Stimulated activated memory B cell treated with anti-CD40 and anti-IgM and Interleukin-4, amounts not matched to agents 10 μg/mL and 1 μg/mL and 100 μg/mL, for 72 hours (primary cell): ENCODE measurements around the gene IDI1.
A peak's percentile ranks its signal among the peaks of the same experiment; 100 is the strongest.
"Not testable (repeated sequence)": the region's sequence is repeated elsewhere in the genome, so short reads cannot be mapped to it uniquely, and the experiment has no call there.

ENCODE experiments used
- ATAC-seq: fragments of 150-1000 bp; cut with Tn5 transposase; 2 replicates; pipeline ENCODE4 v1.10.0; 2021
- H3K27ac Mint-ChIP-seq: one replicate; pipeline ENCODE4 v1.8.0; 2022; ENCODE audit warnings: mild to moderate bottlenecking, mixed read lengths
- H3K27me3 Mint-ChIP-seq: one replicate; pipeline ENCODE4 v1.8.0; 2022; ENCODE audit warnings: mixed read lengths
- H3K36me3 Mint-ChIP-seq: one replicate; pipeline ENCODE4 v1.8.0; 2022; ENCODE audit warnings: mixed read lengths
- H3K4me1 Mint-ChIP-seq: one replicate; pipeline ENCODE4 v1.8.0; 2022; ENCODE audit warnings: mixed read lengths
- H3K4me3 Mint-ChIP-seq: one replicate; pipeline ENCODE4 v1.8.0; 2022; ENCODE audit warnings: mild to moderate bottlenecking, moderate library complexity, mixed read lengths
- H3K9me3 Mint-ChIP-seq: one replicate; pipeline ENCODE4 v1.8.0; 2022; ENCODE audit warnings: mixed read lengths

Gene IDI1

DNA sequence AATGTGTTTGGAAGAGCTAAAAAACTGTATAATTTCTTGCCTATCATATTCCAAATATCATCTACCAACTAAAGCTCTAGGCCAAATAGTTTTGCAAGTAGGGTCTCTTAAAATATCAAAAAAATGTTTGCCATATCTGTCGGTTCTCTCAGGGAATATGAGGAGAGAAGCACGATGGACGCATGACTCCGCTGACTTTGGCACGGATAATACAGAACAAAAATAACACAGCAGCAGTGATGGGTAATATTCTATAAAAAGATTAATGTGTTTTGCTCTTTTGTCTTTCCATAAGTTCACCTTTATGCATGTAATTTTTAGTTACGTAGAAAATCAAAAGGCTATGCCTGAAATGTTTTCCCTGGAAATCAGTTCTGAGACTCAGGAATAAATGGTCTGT, 22.3 kb downstream of the IDI1 start:
- no peaks in the 10 kb centered on the region for H3K27me3 Mint-ChIP-seq
- peaks cover 8% of the 10 kb centered on the region for H3K36me3 Mint-ChIP-seq
- no peaks in the 10 kb centered on the region for H3K9me3 Mint-ChIP-seq
- no peak overlapping the region for H3K4me3 Mint-ChIP-seq
- no peaks in the 10 kb centered on the region for H3K4me1 Mint-ChIP-seq
- no peak overlapping the region for H3K27ac Mint-ChIP-seq
- no peak for ATAC-seq

DNA sequence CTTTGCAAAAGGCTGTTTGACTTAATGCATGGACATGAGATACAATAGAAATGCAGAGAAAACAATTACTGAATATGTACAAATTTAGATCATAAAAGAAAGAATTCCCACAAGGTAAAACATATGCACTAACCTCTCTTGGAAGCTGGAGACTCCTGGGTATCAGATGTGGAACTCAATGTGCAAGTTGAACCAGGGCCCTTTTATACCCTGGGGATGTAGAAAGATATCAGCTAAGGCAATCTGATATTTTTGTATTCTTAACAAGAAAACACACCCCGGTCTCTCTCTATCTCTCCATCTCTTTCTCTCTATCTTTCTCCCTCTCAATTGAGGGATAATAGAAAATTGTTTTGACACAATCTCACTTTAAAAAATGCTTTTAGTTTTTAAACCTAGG, 23.2 kb downstream of the IDI1 start, which contains the start of gene IDI2:
TSS of gene IDI2 (minus strand) at position 177 of the 400 bp plus-strand sequence. CDS start 1,136 bp downstream, outside the sequence.
- Mint-ChIP-seq H3K4me3 (no peak within 1 kb of the TSS), H3K9me3 (no peaks in the 10 kb centered on the region), H3K27ac (no peak within 1 kb of the TSS), H3K36me3 (peaks cover 11% of the 10 kb centered on the region), H3K27me3 (no peaks in the 10 kb centered on the region), H3K4me1 (no peaks in the 10 kb centered on the region)
- ATAC-seq = no peak

DNA sequence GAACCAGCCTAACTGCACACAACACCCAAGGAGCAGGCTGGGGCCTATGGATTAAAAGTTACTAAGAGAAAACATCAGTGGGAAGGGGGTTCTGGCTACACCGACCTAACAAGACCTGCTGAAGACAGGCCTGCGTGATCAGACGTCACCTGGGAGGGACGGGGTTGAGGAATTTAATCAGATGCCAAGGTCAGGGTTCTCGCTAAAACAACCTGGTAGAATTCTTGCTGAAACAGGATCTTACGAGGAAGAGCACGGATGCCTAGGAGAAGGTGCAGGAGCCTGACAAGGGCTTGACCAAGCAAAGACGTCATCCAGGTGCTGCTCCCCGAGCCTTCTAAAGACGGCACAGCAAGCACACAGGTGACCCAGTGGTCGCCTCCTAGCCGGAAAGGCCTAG, 24.8 kb downstream of the IDI1 start:
- no peak for ATAC-seq
- Mint-ChIP-seq H3K27me3 (no peaks in the 10 kb centered on the region), H3K4me1 (no peaks in the 10 kb centered on the region), H3K27ac (no peak overlapping the region), H3K36me3 (peaks cover 27% of the 10 kb centered on the region), H3K4me3 (no peak overlapping the region), H3K9me3 (no peaks in the 10 kb centered on the region)

DNA sequence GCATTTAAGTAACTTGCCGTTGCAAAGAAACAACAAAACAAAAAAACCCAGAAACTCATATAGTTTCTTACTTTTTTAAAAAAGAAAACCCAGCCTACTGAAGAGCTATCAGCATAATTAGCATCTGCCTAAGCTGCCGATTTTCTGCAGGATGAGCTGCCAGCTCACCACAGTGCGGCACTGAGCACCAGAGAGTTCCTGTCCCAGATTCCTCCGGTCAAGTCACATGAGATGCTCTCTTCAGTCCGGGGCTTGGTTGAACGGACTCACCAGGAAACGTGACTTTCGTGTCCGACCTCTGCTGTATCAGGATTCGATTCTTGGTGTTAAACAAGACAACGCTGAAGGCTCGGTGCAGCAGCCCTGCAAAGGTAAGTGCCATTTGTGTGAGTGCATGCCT, 26.5 kb downstream of the IDI1 start:
- no peaks in the 10 kb centered on the region for H3K9me3 Mint-ChIP-seq

DNA sequence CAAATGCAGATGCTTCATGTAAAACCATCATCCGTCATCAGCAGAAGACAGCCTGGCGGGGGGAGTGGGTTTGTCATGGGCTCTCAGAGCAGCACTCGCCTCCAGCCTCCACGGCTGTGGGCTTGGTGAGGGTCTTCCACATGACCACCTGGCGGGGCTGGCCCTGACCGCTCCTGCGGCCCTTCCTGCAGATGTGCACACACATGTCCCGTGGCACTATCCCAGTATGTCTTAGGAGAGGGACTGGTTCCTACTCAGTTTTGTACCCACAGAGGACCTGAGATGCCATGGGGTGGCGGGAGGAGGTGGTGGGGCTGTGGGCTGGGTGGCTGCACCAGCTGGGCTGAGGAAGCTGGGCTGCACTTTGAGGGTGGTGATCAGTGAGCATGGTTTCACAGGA, 28.0 kb downstream of the IDI1 start:
- H3K27ac Mint-ChIP-seq = no peak overlapping the region
- no peaks in the 10 kb centered on the region for H3K4me1 Mint-ChIP-seq
- H3K27me3 Mint-ChIP-seq = no peaks in the 10 kb centered on the region
- no peak overlapping the region for H3K4me3 Mint-ChIP-seq
- H3K9me3 Mint-ChIP-seq = no peaks in the 10 kb centered on the region
- H3K36me3 Mint-ChIP-seq = peaks cover 52% of the 10 kb centered on the region
- ATAC-seq = no peak

More for the DNA sequence above, 26.5 kb downstream of the IDI1 start:
- Mint-ChIP-seq H3K4me1 (no peaks in the 10 kb centered on the region), H3K27ac (no peak overlapping the region), H3K4me3 (no peak overlapping the region), H3K36me3 (peaks cover 37% of the 10 kb centered on the region), H3K27me3 (no peaks in the 10 kb centered on the region)
- no peak for ATAC-seq

DNA sequence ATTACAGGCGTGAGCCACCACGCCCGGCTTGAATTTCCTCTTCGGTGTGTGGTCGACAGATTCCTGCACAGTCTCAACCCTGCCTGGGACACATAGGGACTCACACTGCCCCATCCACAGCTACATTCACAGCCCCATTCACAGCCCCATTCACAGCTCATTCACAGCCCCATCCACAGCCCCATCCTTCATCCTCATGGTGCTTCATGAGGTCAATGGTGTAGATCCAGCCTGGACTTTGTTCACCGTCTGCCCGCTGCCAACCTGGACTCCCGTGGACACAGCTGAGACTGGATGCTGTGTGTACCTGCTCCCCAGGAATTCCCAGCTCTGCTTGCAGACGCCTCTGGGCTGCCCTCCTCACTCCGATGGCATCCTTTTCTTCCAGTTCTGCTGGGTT, 28.5 kb downstream of the IDI1 start:
- no peak for ATAC-seq
- H3K27ac Mint-ChIP-seq = no peak overlapping the region
- no peaks in the 10 kb centered on the region for H3K27me3 Mint-ChIP-seq
- no peak overlapping the region for H3K4me3 Mint-ChIP-seq
- H3K9me3 Mint-ChIP-seq = no peaks in the 10 kb centered on the region
- H3K36me3 Mint-ChIP-seq = peaks cover 56% of the 10 kb centered on the region
- H3K4me1 Mint-ChIP-seq = no peaks in the 10 kb centered on the region

DNA sequence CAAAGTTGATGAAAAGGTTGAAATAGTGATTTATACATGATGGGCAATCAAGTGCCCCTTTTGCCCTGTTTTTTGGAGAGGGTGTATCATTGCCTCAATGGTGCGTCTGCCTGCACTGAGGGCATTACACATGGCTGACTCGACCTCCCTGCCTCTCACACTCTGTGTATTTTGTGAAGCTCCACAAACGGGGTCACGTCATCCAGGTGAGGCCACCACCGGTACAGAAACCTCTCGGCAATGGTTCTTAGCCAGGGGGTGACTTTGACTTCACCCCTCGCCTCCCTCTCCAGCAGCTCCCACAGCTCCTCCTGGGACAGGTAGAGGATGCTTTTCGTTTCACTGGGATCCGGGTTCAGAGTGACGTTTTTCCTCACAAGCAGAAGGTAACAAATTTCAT, 29.6 kb downstream of the IDI1 start:
- H3K36me3 Mint-ChIP-seq = peaks cover 58% of the 10 kb centered on the region
- H3K27ac Mint-ChIP-seq = no peak overlapping the region

DNA sequence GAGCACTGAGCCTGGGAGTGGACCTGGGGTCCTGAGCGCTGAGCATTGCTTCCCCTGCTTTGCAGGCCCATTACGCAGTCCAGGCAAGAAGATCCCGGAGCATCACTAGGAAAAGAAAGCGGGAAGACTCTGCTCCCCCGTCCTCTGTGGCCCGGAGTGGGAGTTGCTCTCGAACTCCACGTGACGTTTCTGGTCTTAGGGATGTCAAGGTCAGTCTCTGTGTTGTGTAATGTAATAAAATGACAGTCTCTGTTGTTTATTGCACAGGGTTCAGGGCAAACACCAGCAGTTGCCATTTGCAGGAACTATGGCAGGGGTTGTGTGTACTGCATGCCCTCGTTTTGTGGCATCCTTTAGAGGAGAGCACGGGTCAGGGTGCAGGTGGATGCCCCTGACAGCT, 33.2 kb downstream of the IDI1 start:
- Mint-ChIP-seq H3K36me3 (peaks cover 84% of the 10 kb centered on the region), H3K27ac (no peak overlapping the region), H3K4me3 (no peak overlapping the region), H3K27me3 (no peaks in the 10 kb centered on the region), H3K4me1 (no peaks in the 10 kb centered on the region), H3K9me3 (no peaks in the 10 kb centered on the region)
- no peak for ATAC-seq

More for the DNA sequence above, 29.6 kb downstream of the IDI1 start:
- Mint-ChIP-seq H3K4me1 (no peaks in the 10 kb centered on the region), H3K9me3 (no peaks in the 10 kb centered on the region), H3K27me3 (no peaks in the 10 kb centered on the region), H3K4me3 (no peak overlapping the region)
- ATAC-seq = no peak

DNA sequence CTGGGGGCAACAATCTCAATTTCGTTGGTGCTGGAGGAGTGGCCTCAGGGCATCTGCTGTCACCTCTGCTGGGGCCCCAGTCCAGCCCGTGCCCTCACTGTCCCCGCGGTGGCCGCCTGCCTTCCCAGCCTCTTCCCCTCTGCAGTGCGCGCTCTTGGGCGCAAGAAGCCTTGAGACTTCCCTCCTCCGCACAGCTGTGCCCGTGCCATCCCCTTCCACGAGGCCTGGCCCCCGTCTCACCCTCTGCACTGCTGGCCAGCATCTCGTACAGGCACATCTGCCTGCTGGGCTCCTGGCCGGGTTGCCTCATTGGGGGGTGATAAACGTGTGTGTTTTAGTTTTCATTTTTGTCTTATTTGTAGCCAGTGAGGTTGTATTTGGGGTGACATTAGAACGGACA, 37.2 kb downstream of the IDI1 start:
- Mint-ChIP-seq H3K4me1 (no peaks in the 10 kb centered on the region), H3K4me3 (no peak overlapping the region), H3K36me3 (peaks cover 85% of the 10 kb centered on the region), H3K27me3 (no peaks in the 10 kb centered on the region), H3K27ac (no peak overlapping the region), H3K9me3 (no peaks in the 10 kb centered on the region)
- no peak for ATAC-seq

DNA sequence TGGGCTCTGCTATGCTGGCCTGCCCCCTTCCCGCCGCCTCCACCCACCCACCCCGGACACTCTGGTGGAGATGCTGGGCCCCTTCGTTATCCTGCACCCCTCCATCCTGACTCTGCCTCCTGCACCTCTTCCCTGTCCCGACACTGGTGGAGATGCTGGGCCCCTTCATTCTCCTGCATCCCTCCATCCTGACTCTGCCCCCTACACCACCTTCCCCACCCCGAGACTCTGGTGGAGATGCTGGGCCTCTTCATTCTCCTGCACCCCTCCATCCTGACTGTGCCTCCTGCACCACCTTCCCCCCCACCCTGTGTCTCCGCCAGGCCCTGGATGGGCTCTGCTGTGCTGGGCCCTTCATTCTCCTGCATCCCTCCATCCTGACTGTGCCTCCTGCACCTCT, 38.2 kb downstream of the IDI1 start:
- peak overlapping the region; percentile 1 for H3K4me3 Mint-ChIP-seq
- H3K4me1 Mint-ChIP-seq = no peaks in the 10 kb centered on the region
- H3K27me3 Mint-ChIP-seq = no peaks in the 10 kb centered on the region
- peaks cover 84% of the 10 kb centered on the region for H3K36me3 Mint-ChIP-seq
- ATAC-seq = no peak
- H3K27ac Mint-ChIP-seq = no peak overlapping the region
- H3K9me3 Mint-ChIP-seq = no peaks in the 10 kb centered on the region

DNA sequence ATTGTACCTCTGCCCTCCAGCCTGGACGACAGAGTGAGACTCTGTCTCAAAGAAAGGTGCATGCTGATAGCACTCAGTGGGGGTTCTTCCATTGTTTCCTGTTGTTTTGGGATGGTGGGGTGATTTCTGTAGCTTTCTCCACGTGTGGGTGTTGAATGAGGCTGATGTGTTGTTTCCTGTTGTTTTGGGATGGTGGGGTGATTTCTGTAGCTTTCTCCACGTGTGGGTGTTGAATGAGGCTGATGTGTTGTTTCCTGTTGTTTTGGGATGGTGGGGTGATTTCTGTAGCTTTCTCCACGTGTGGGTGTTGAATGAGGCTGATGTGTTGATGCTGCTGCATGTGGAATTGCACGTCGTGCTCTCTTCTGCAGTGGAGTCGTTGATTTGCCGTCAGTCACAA, 39.0 kb downstream of the IDI1 start:
- H3K27me3 Mint-ChIP-seq, H3K4me1 Mint-ChIP-seq, H3K4me3 Mint-ChIP-seq, H3K27ac Mint-ChIP-seq, H3K9me3 Mint-ChIP-seq, ATAC-seq: not testable (repeated sequence)
- H3K36me3 Mint-ChIP-seq = peaks cover 89% of the 10 kb centered on the region

DNA sequence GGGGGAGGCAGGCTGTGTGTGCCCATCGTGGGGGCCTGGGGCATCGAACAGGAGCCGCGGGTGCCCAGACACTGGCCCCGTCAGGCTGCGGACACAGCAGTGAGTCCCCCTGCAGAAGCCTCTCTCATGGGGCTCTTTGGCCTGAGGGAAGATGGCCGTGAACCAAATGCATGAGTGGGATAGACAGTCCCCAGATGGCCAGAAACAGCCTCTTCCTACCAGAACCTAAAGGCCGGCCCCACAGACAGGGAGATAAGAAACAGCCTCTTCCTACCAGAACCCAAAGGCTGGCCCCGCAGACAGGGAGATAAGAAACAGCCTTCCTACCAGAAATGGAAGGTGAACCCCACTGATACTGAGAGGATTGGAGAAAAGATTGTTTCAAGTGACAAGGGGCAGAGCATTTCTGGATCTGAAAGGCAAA, 39.8 kb downstream of the IDI1 start:
- ATAC-seq = no peak
- Mint-ChIP-seq H3K4me3 (no peak overlapping the region), H3K9me3 (no peaks in the 10 kb centered on the region), H3K36me3 (peaks cover 88% of the 10 kb centered on the region), H3K27ac (no peak overlapping the region), H3K27me3 (no peaks in the 10 kb centered on the region), H3K4me1 (no peaks in the 10 kb centered on the region)

DNA sequence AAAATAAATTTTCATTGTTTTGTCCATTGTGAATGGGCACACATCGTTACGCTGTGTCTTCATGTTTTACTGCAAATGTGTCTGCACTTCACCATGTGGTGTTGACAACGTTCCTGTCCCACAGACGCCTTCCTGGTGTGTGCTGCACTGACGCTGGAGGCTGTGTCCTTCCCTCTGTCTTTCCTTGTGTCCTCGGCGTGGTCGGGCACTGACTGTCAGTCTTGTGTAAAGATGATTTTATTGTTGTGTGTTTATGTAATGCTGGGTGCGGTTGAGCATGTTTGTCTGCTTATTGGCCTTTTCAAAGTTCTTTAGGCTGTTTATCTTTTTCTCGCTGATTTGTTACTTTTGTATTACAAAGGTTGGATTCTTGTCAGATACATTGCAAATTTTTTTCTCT, 41.3 kb downstream of the IDI1 start:
- Mint-ChIP-seq H3K36me3 (peaks cover 91% of the 10 kb centered on the region), H3K9me3 (no peaks in the 10 kb centered on the region), H3K4me3 (no peak overlapping the region), H3K4me1 (no peaks in the 10 kb centered on the region), H3K27ac (no peak overlapping the region), H3K27me3 (no peaks in the 10 kb centered on the region)
- no peak for ATAC-seq

DNA sequence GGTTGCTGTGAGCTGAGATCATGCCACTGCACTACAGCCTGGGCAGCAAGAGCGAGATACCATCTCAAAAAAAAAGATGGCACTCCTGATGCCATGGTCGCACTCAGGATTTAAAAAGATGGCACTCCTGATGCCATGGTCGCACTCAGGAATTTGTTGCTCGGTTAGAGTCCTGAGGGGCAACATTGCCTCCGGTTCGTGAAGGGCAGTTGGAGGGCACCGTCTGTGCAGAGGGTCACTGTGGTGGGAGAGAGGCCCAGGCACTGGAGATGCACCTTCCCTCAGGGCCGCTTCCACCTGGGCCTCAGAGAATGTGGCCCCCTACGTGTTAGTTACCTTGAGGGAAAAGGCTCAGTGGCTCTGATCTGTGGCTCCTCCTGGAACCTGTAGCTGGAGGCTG, 42.3 kb downstream of the IDI1 start:
- ATAC-seq = no peak
- H3K9me3 Mint-ChIP-seq = peaks cover 4% of the 10 kb centered on the region
- H3K36me3 Mint-ChIP-seq = peaks cover 91% of the 10 kb centered on the region
- H3K4me3 Mint-ChIP-seq = no peak overlapping the region
- H3K4me1 Mint-ChIP-seq = no peaks in the 10 kb centered on the region
- no peak overlapping the region for H3K27ac Mint-ChIP-seq
- H3K27me3 Mint-ChIP-seq = no peaks in the 10 kb centered on the region

DNA sequence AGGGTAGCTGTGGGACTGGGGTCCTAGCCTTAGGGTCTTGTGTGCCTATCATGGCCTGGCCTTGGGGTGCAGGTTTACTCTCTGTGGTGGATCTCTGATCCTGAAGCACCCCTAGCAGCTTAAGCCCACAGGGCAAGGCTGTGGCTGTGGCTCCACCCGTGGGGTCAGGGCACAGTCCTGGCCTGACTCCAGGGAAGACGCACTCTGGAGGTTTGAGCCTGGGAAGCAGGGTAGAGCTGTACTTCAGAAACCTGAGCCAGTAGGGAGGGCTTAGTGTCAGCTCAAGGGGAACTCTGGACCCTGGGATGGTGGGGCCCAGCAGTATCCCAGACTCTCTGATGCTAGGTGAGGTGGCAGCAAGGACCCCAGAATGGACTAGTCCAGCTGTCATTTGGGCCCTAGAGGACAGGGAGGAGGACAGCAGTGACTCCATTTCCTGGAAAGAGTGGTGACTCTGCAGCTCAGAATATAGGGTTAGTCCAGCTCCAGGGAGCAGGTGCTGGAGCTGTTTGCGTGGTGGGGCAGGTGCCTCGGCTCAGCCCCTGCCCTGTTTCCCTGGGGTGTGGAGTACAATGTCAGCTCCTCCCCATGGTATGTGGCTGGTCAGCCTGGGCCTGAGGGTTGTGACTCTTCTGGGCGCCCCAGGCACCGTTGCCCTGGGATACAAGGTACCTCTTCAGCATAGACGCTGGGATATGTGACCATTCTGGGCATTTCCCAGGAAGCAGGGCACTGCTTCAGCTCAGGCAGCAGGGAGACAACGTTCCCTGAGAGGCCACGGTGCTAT, 44.8 kb downstream of the IDI1 start:
- ATAC-seq = no peak
- Mint-ChIP-seq H3K27ac (no peak overlapping the region), H3K36me3 (peaks cover 89% of the 10 kb centered on the region), H3K4me1 (peaks cover 5% of the 10 kb centered on the region), H3K4me3 (no peak overlapping the region), H3K9me3 (peaks cover 7% of the 10 kb centered on the region), H3K27me3 (no peaks in the 10 kb centered on the region)

DNA sequence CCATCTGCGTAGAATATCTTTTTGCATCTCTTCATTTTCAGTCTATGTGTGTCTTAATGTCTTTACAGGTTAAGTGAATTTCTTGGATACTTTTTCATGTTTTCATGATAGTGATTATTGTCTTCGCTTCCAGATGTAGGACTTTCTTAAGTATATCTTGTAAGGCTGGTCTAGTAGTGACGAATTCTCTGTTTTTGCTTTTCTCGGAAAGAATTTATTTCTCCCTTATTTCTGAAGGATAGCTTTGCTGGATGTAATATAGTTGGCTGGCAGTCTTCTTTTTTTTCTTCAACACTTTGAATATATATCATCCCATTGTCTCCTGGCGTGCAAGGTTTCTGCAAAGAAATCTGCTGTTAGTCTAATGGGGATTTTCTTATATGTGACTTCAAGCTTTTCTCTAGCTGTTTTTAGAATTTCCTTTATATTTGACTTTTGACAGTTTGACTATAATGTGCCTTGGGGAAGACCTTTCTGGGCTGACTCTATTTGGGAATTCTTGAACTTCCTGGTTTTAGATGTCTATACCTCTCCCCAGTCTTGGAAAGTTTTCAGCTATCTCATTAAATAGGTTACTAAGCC, 46.4 kb downstream of the IDI1 start:
- no peak overlapping the region for H3K4me3 Mint-ChIP-seq
- H3K9me3 Mint-ChIP-seq = peaks cover 7% of the 10 kb centered on the region
- no peak for ATAC-seq
- no peaks in the 10 kb centered on the region for H3K27me3 Mint-ChIP-seq
- peaks cover 89% of the 10 kb centered on the region for H3K36me3 Mint-ChIP-seq
- H3K4me1 Mint-ChIP-seq = peaks cover 5% of the 10 kb centered on the region
- no peak overlapping the region for H3K27ac Mint-ChIP-seq
